Fibroblast of peridontal ligament (primary cell): ENCODE results near the gene DEAF1.

Experiments used
- DNase-seq: peaks from one replicate; pipeline ENCODE4 v3.0.0-alpha.2; 2010; ENCODE audit errors: extremely low read depth

Gene DEAF1

DNA sequence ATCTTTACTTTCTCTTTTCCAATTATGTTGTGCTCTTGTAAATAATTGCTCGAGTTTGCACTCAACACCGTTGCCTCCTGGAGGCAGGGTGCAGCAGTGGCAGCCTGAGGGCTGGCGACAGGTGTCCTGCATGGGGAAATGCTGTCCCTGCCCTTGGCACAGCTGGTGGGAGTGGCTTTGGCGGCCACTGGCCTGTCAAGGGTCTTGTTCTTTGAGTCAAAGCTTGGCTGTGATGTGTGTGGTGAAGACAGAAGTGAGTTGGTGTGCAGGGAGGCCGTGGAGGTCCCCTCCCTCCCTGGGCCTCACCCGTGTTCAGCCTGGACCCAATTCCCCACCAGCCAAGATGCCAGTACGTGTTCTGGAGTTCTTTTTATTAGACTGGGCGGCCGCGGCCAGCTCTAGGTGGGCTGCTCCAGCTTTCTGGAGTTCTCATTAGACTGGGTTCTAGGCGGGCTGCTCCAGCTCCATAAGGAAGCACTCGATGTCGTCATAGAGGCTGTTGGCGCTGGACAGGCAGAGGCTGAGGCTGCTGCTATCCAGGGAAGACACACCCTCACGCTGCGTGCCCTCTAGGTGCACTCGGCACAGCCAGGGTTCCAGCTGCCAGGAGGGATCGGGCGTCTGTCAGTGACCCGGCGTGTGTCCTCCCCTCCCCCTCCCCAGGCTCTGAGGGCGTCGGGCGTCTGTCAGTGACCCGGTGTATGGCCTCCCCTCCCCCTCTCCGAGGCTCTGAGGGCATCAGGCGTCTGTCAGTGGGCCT lies 82.6 kb downstream of the DEAF1 start:
- no peak for DNase-seq

DNA sequence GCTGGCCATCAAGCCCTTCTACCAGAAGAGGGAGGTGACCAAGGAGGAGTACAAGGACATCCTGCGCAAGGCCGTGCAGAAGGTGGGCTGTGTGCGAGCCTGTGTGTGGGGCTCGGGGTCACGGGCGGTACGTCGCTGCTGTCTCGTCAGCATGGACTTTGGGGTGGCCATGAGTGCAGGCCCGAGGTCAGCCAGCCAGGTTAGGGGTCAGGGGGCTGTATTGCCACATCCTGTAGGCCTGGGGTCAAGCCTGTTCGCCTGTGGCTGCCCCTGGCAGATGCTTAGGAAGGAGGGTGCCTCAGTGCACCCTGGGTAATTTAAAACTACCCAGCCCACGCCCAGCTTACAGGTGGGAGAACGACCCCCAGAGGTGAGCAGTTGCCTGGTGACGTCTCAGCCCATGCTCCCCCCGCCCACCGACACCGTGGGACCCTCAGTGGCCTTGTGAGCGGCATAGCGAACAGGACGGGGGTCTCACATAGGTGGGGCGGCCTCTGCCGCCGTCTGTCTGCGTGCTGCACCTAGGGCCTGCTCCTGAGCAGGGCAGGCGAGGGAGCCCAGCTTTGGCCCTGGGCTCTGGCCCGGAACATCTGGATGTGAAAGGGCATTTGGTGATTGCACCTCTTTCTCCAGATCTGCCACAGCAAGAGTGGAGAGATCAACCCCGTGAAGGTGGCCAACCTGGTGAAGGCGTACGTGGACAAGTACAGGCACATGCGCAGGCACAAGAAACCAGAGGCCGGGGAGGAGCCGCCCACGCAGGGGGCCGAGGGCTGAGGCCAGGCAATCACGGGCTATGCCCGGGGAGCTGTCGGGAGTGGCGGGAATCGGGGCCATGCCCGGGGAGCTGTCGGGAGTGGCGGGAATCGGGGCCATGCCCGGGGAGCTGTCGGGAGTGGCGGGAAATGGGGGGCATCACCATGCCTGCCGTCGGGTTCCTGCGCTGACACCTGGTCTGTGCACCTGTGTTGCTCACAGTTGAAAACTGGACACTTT lies 83.7 kb downstream of the DEAF1 start:
- DNase-seq, result no peak

DNA sequence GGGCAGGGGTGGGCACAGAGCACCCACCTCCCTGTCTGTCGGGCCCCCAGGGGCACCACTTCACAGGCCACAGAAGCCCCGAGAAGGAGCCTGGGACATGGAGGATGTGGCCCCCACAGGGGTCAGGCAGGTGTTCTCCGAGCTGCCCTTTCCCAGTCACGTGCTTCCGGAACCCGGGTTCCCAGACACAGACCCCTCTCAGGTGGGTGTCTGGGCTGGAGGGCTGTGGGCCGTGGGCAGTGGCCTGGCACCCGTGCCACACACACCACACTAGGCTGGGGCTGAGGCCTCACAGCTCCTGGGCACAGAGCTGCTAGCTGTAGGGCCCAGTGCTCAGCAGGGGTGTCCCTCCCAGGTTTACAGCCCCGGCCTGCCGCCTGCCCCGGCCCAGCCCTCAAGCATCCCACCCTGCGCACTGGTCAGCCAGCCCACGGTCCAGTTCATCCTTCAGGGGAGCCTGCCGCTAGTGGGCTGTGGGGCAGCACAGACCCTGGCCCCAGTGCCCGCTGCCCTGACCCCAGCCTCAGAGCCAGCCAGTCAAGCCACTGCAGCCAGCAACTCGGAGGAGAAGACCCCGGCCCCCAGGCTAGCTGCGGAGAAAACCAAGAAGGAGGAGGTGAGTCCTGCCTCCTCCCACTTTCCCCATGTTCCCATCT lies 84.7 kb downstream of the DEAF1 start:
- DNase-seq, result no peak

DNA sequence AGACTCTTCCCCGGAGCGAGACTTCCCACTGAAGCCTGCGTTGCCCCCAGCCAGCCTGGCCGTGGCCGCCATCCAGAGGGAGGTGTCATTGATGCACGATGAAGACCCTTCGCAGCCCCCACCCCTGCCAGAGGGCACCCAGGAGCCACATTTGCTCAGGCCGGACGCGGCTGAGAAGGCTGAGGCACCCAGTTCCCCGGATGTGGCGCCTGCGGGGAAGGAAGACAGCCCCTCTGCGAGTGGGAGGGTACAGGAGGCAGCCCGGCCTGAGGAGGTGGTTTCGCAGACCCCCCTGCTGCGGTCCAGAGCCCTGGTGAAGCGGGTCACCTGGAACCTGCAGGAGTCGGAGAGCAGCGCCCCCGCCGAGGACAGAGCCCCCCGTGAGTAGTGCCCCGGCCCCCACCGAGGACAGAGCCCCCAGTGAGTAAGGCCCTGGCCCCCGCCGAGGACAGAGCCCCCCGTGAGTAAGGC lies 85.6 kb downstream of the DEAF1 start:
- DNase-seq, result no peak

DNA sequence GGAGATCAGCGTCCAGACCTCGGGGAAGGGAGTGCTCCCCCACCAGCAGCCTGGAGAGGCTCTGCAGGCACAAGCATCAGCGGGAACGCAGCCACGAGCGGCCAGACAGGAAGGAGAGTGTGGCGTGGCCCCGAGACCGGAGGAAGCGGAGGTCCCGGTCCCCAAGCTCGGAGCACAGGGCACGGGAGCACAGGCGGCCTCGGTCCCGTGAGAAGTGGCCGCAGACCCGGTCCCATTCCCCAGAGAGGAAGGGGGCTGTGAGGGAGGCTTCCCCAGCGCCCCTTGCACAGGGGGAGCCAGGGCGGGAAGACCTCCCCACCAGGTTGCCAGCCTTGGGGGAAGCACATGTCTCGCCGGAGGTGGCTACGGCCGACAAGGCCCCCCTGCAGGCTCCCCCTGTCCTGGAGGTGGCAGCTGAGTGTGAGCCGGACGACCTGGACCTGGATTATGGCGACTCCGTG lies 86.2 kb downstream of the DEAF1 start:
- DNase-seq, result no peak

DNA sequence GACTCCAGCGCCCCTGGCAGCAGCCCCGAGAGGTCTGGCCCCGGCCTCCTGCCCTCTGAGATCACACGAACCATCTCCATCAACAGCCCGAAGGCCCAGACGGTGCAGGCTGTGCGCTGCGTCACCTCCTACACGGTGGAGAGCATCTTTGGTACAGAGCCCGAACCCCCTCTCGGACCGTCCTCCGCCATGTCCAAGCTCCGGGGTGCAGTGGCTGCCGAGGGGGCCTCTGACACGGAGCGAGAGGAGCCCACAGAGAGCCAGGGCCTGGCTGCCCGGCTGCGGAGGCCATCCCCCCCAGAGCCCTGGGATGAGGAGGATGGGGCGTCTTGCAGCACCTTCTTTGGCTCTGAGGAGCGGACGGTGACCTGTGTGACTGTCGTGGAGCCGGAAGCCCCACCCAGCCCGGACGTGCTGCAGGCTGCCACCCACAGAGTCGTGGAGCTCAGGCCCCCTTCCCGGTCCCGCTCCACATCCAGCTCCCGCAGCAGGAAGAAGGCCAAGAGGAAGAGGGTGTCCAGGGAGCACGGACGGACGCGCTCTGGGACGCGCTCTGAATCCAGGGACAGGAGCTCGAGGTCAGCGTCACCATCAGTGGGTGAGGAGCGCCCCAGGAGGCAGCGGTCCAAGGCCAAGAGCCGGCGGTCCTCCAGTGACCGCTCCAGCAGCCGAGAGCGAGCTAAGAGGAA lies 86.9 kb downstream of the DEAF1 start:
- DNase-seq, result no peak

DNA sequence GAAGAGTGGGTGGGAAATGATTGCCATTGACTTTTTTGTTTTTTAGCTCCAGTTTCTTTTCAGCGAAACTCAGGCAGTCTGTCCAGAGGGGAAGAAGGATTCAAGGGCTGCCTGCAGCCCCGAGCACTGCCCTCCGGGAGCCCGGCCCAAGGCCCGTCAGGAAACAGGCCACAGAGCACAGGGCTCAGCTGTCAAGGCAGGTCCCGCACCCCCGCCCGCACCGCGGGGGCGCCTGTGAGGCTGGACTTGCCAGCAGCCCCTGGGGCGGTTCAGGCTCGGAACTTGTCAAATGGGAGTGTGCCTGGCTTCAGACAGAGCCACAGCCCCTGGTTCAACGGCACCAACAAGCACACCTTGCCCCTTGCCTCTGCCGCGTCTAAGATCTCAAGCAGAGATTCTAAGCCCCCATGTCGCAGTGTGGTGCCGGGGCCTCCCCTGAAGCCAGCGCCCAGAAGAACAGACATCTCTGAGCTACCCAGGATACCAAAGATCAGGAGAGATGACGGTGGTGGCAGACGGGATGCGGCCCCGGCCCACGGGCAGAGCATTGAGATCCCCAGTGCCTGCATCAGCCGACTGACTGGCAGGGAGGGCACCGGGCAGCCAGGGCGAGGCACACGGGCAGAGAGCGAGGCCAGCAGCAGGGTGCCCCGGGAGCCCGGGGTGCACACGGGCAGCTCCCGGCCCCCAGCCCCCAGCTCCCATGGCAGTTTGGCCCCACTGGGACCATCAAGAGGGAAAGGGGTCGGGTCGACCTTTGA lies 87.8 kb downstream of the DEAF1 start:
- DNase-seq, result no peak

DNA sequence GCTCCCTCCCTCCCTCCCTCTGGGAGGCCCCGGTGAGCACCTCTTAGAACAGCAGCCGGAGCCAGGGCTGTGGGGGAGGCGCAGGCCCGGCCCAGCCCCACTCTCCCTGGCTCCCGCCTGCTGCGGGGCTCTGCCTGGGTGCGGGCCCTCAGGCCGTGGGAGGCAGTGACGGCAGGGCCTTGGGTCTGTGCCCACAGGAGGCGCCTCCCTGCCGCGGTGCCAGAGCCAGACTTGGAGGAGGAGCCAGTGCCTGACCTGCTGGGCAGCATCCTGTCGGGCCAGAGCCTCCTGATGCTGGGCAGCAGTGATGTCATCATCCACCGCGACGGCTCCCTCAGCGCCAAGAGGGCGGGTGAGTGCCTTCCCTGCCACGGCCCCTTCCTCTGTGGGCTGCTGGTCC lies 88.8 kb downstream of the DEAF1 start:
- DNase-seq, result no peak

DNA sequence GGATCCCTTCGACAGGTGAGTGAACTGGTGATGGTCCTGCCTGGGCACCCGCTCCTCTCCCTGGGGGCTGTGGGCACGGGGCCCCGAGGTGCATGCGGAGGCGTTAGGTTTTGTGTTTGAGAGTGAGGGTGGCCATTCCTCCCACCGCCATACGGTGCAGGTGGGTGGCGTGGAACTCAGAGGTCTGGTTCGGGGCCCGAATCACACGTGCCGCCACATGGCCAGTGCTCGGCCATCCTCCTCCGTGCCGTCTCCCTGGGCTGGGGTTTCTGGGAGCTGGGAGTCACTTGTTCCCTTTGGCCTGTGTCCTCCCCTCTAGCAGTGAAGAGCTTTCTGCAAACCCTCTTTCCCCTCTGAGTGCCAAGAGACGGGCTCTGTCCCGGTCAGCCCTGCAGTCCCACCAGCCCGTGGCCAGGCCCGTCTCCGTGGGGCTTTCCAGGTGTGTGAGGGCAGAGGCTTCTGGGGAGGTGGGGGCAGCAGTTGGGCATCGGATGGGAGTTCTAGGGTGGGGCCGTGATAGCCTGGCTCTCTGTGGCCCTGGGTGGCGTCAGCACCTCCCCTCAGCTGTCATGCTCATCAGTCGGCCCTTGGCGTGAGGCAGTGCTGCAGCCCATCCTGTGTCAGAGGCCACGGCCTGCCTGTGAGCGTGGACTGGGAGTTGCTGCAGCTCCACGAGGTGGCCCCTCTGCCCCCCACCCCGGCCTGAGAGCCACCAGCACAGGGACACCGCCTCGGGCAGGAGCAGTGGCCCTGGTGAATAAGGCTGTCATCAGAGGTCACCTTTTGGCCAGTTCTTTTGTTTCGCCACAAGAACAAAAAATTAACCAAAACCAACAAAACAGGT lies 89.5 kb downstream of the DEAF1 start:
- no peak for DNase-seq

DNA sequence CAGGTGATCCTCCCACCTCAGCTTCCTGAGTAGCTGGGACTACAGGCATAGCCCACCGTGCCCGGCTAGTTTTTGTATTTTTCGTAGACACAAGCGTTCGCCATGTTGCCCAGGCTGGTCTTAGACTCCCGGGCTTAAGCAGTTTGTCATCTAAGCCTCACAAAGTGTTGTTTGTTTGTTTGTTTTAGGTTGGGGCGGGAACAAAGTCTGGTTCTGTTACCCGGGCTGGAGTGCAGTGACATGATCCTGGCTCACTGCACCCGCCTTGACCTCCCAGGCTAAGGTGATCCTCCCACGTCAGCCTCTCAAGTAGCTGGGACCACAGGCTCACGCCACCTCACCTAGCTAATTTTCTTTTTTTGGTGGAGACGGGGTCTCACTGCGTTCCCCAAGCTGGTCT lies 91.9 kb downstream of the DEAF1 start:
- no peak for DNase-seq

DNA sequence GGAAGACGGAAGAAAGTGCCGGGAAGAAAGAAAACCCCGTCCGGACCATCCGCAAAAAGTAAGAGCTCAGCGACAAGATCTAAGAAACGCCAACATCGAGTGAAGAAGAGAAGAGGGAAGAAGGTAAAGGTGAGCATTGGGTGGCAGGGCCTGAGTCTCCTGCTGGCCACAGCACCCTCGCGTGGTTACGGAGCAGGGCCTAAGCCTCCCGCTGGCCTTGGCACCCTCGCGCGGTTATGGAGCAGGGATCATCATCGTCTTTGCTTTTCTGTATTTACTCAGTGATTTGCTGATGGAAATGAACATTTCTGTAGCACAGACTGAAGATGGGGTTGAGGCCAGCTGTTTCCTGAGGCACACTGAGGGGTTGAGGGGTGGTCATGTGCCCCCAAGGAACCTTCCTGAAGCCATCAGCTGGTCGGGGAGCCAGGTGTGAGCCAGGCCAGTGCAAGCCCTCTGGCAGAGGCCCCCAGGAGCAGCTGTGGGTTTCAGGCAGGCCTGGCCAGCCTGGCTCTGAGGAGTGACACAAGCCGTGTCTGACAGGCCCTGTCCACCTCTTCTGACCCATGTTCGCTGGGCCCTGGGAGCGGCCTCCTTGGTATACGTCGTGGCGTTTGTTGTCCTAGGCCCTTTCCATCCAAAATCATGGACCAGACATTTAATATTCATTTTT lies 93.3 kb downstream of the DEAF1 start:
- no peak for DNase-seq

DNA sequence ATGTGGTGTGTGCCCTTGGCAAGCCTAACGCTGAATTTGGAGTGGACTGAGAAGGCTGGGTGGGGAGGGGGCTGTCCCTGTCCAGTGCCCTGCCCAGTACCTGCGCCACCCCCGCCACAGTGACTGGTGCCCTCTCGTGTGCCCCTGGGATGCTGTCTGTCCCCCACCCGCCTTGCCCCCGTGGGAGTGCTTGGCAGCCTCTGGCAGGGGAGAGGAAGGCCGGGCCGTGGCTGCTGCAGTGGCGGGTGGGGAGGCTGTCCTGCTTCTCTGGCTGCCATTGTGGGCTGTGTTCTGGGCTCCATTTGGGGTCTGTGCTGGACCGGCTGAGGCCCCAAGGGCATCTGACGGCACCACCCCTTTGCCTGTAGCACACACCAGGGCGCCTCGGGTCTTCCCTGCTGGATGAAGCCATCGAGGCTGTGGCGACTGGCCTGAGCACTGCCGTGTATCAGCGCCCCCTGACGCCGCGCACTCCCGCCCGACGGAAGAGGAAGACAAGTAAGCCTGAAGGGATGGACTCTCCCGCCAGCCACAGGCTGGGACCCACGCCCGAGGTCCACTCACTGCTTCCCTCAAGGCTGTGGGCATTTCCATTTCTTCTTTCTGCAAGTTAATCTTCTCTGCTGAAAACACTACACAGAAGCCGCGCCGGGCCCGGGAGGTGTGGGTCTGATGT lies 96.9 kb downstream of the DEAF1 start:
- no peak for DNase-seq

DNA sequence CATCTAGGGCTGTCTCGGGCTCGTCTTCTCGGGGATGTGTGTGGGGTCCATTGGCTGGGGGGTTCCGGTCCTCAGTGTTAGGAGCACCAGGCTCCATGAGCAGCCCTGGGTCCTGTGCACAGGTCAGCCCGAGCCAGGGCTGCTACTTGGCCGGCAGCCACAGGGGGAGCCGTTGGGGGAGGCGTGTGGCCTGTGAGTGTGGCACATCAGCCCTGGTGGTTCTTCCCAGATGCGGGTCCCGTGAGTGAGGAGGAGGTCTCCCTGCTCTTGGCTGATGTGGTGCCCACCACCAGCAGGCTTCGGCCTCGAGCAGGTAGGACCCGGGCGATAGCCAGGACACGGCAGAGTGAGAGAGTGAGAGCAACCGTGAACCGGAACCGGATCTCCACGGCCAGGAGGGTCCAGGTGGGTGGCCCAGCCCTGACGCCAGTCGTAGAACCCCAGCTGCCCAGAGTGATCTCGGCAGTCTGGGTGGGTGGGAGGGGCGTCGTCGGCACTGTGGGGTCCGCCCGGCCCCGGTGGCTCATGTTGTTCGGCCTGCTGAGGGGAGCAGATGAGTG lies 97.8 kb downstream of the DEAF1 start:
- DNase-seq, result no peak

DNA sequence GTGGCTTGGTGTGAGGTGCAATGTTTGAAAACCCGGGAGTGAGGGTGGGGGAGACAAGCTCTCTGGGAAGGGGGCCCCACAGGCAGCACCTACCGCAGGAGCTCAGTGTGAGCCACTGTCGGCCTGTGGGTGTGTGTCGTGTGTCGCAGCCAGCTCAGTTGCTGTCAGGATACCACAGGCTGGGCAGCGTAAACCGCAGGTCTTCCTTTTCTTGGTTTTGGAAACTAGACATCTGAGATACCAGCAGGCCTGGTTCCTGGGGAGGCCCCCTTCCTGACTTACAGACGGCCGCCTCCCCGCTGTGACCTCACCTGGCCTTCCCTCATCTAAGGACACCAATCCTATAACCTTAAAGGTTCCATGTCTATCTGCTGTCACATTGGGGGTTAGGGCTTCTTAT lies 98.6 kb downstream of the DEAF1 start:
- no peak for DNase-seq

DNA sequence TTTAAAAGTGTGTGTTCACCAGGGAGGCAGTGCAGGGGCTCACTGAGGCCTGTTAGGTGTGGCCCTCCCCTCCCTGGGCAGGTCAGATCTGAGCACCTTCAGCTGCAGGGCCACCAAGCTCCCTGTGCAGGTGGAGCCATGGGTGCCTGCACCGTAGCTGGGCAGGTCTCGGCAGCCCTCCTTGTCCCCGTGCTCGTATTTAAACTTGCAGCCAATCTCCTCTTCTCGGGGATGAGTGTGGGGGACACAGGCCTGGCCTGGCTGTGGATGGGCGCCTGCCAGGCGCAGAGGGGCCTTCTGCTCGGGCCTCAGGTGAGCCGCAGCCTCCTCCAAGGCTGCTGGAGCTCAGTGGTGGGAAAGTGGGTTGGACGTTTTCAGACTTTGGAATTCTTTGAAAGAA lies 99.6 kb downstream of the DEAF1 start:
- no peak for DNase-seq
